Brain microvascular endothelial cell (primary cell): Measurements from ENCODE around the gene CSN3.

ENCODE experiments used
- DNase-seq: peaks from one replicate; pipeline ENCODE4 v3.0.0-alpha.2; 2020
- H3K27ac ChIP-seq: fragments of 250-450 bp; sonication (Bioruptor Pico); 2 replicates; pipeline ENCODE4 v1.5.1; 2020; ENCODE audit warnings: mild to moderate bottlenecking, moderate library complexity
- H3K27me3 ChIP-seq: fragments of 250-450 bp; sonication (Bioruptor Pico); replicated peaks from 2 replicates; pipeline ENCODE4 v1.5.1; 2020; ENCODE audit warnings: mild to moderate bottlenecking
- H3K36me3 ChIP-seq: fragments of 250-450 bp; sonication (Bioruptor Pico); replicated peaks from 2 replicates; pipeline ENCODE4 v1.5.1; 2020; ENCODE audit warnings: mild to moderate bottlenecking
- H3K4me3 ChIP-seq: 2 replicates; pipeline ENCODE4 v1.5.1; 2011; ENCODE audit warnings: low read depth, mild to moderate bottlenecking, control low read depth, low read length, moderate library complexity
- in situ Hi-C: cut with HindIII; loops from 2 replicates; pipeline ENCODE4 v1.10.0; 2017; ENCODE audit warnings: low sequenced_read_pairs, low pct_ligation_motif_present
- TF ChIP-seq, protein P1 (sequence below): IDR thresholded peaks from 2 replicates; pipeline ENCODE4 v1.5.1; 2011; ENCODE audit warnings: low read depth, mild to moderate bottlenecking, moderate library complexity, low read length, control low read depth, inconsistent platforms; ENCODE audit errors: missing control alignments

CSN3 gene

DNA sequence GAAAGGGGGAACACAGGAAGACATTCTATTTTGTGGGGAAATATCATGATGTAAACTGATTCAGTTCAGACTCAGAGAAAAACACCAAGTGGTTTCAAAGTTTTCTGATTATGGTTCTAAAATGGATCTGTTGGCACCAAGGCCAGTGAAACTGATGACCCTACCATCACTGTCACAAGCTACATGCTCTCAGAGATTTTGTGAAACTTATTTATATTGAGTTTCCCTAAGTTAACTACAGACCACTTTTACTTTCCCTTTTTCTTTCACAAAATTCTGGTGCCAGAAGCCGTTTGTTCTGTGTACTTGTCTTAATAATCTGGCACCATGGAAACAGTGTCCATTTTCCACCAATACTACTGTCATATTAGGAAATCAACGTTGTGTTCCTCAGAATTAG is 48.9 kb downstream of the CSN3 start:
- no peaks in the 10 kb centered on the region for H3K27me3 ChIP-seq
- no peaks in the 10 kb centered on the region for H3K36me3 ChIP-seq
- TF ChIP-seq, protein P1, sequence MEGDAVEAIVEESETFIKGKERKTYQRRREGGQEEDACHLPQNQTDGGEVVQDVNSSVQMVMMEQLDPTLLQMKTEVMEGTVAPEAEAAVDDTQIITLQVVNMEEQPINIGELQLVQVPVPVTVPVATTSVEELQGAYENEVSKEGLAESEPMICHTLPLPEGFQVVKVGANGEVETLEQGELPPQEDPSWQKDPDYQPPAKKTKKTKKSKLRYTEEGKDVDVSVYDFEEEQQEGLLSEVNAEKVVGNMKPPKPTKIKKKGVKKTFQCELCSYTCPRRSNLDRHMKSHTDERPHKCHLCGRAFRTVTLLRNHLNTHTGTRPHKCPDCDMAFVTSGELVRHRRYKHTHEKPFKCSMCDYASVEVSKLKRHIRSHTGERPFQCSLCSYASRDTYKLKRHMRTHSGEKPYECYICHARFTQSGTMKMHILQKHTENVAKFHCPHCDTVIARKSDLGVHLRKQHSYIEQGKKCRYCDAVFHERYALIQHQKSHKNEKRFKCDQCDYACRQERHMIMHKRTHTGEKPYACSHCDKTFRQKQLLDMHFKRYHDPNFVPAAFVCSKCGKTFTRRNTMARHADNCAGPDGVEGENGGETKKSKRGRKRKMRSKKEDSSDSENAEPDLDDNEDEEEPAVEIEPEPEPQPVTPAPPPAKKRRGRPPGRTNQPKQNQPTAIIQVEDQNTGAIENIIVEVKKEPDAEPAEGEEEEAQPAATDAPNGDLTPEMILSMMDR = no peak
- H3K27ac ChIP-seq = no peak overlapping the region
- in situ Hi-C loops = no loop called here
- DNase-seq = no peak
- H3K4me3 ChIP-seq = no peak overlapping the region

DNA sequence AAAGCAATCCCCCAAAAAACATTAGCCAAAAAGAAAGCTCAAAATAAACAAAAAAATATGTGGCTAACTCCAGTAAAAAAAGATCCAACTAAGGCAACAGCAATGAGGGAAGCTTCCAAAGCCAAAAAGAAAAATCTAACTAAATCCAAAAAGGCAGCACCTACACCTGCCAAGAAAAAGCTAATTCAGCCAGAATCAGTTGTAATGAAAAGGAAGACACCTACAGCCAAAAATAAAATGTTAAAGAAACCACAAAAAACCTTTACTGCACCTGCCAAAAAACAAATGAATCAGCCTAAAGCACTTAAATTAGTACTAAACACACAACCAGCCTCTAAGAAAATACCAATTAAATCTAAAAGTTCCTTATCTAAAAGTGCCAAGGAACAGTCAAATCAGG is 55.2 kb downstream of the CSN3 start:
- TF ChIP-seq, protein P1 = no peak
- Histone ChIP-seq H3K4me3 (no peak overlapping the region), H3K27me3 (no peaks in the 10 kb centered on the region), H3K27ac (no peak overlapping the region), H3K36me3 (no peaks in the 10 kb centered on the region)
- in situ Hi-C loops = no loop called here
- DNase-seq = no peak

DNA sequence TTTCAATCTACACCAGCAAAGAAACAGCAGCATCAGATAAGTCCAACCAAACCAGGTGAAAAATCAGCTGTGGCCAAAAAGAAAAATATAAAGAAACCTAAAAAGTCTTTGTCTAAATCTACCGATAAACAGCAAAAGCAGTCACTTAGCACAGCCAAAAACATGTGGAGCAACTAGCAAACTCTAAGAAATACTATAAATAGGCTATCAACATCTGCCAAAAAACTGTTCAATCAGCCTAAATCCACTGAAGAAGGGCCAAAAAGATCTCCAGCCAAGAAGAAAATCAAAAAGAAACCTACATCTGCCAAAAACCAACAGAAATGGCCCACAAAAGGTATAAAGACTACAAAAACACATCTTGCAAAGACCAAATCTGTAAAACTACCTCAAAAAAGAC is 55.7 kb downstream of the CSN3 start:
- Histone ChIP-seq H3K27ac (no peak overlapping the region), H3K27me3 (no peaks in the 10 kb centered on the region), H3K4me3 (no peak overlapping the region), H3K36me3 (no peaks in the 10 kb centered on the region)
- TF ChIP-seq, protein P1 = no peak
- DNase-seq = no peak
- in situ Hi-C loops = no loop called here

DNA sequence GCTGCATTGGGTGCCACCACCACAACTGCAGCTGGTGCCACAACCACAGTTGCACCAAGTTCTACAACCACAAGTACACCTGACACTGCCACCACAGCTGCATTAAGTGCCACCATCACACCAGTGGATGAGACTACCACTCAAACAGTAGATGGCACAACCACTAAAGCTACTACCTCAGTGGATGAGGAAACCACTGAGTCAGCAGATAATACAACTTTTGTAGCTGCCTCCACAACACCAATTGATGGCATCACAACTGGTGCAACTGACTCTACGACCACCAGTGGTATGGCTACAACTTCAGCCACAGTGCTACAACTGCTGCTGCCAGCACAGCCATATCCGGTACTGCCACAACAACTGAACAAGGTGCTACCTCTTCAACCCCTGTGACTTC is 57.2 kb downstream of the CSN3 start:
- Histone ChIP-seq H3K27me3 (no peaks in the 10 kb centered on the region), H3K36me3 (no peaks in the 10 kb centered on the region), H3K27ac (no peak overlapping the region), H3K4me3 (no peak overlapping the region)
- in situ Hi-C loops = no loop called here
- no peak for DNase-seq
- TF ChIP-seq, protein P1 = no peak

DNA sequence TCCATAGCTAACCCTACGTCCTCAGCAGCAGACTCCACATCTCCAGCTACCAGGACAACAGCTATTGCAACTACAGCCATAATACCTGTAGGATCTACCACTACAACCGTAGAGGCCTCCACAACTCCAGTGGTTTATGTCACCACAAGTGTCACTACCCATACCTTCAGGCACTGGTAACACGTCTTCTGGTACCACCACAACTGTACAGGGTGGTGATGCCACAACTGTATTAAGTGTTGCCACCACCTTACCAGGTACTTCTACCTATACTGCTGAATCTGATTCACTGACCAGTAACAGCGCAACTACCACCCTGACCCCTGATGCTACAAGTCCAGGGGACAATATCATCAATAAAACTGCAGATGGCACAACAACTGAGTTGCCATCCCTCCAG is 57.8 kb downstream of the CSN3 start:
- Histone ChIP-seq H3K27me3 (no peaks in the 10 kb centered on the region), H3K27ac (no peak overlapping the region), H3K36me3 (no peaks in the 10 kb centered on the region), H3K4me3 (no peak overlapping the region)
- in situ Hi-C loops = no loop called here
- TF ChIP-seq, protein P1 = no peak
- DNase-seq = no peak
